ENCODE measurements around the gene F12.

F12 gene

DNA sequence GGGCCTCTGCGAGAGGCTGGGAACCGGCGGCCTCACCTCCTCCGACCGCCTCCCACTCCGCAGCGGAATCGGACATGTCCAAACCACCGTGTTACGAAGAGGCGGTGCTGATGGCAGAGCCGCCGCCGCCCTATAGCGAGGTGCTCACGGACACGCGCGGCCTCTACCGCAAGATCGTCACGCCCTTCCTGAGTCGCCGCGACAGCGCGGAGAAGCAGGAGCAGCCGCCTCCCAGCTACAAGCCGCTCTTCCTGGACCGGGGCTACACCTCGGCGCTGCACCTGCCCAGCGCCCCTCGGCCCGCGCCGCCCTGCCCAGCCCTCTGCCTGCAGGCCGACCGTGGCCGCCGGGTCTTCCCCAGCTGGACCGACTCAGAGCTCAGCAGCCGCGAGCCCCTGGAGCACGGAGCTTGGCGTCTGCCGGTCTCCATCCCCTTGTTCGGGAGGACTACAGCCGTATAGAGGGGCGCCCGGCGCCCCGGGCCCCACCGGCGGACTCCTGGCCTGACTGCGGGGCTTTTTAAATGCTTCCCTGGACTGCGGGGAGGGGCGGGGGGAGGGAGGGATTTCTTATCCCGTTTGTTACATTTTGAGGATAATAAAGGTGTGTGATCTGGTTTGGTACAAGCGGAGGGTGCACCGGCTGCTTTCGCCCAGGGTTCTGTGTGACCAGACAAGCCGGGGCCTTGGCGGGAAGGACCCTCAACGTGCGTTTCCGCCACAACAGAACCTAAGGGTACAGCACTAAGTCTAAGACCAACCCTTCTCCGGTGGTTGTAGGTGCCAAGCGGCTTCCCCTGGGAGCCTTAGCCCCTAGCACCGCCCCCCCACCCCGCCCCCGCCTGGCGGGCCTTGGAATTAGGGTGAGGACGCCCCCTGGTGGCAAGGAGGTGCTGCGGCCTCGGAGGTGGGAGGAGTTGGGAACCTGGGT is 46.6 kb upstream of the F12 start:
- DNase-seq (ENCODE audit: low read depth) = peak; percentile 93
- peak overlapping the region; percentile 62 for H3K4me3 ChIP-seq (ENCODE audit: low read depth, low read length)
- TF ChIP-seq MYC (IDR thresholded peaks at IDR 0.05; ENCODE audit: low read depth, low read length) (peak; percentile 25; the same call in 1 of the 2 replicates), POLR2A (IDR thresholded peaks at IDR 0.05; ENCODE audit: extremely low read depth, insufficient read length) (no peak), MAX (IDR thresholded peaks at IDR 0.05; ENCODE audit: low read depth, low read length) (peak; percentile 18; the same call in 1 of the 2 replicates)
- TF ChIP-seq, protein P1, sequence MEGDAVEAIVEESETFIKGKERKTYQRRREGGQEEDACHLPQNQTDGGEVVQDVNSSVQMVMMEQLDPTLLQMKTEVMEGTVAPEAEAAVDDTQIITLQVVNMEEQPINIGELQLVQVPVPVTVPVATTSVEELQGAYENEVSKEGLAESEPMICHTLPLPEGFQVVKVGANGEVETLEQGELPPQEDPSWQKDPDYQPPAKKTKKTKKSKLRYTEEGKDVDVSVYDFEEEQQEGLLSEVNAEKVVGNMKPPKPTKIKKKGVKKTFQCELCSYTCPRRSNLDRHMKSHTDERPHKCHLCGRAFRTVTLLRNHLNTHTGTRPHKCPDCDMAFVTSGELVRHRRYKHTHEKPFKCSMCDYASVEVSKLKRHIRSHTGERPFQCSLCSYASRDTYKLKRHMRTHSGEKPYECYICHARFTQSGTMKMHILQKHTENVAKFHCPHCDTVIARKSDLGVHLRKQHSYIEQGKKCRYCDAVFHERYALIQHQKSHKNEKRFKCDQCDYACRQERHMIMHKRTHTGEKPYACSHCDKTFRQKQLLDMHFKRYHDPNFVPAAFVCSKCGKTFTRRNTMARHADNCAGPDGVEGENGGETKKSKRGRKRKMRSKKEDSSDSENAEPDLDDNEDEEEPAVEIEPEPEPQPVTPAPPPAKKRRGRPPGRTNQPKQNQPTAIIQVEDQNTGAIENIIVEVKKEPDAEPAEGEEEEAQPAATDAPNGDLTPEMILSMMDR (IDR thresholded peaks at IDR 0.05; ENCODE audit: low read depth, low read length) = peak; percentile 85

DNA sequence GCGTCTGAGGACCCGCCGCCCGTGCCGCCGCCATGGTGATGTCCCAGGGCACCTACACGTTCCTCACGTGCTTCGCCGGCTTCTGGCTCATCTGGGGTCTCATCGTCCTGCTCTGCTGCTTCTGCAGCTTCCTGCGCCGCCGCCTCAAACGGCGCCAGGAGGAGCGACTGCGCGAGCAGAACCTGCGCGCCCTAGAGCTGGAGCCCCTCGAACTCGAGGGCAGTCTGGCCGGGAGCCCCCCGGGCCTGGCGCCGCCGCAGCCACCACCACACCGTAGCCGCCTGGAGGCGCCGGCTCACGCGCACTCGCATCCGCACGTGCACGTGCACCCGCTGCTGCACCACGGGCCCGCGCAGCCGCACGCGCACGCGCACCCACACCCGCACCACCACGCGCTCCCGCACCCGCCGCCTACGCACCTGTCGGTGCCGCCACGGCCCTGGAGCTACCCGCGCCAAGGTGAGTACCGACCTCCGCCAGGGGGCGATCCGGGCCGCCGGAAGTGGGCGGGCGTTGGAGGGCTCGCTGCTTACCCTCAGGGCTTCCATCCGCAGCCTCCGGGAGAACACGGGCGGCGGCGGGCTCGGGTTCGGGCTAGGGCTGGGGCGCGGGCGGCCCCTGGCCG is 45.8 kb upstream of the F12 start:
- TF ChIP-seq, protein P1 (IDR thresholded peaks at IDR 0.05; ENCODE audit: low read depth, low read length) = peak; percentile 26
- TF ChIP-seq POLR2A (IDR thresholded peaks at IDR 0.05; ENCODE audit: extremely low read depth, insufficient read length) = peak; percentile 55
- no peak; the same call in none of the 2 replicates for TF ChIP-seq MYC (IDR thresholded peaks at IDR 0.05; ENCODE audit: low read depth, low read length)
- TF ChIP-seq MAX (IDR thresholded peaks at IDR 0.05; ENCODE audit: low read depth, low read length) = peak; percentile 91

GRCh38 chr5:177454397-177455035 is 45.2 kb upstream of the F12 start:
- TF ChIP-seq MYC (IDR thresholded peaks at IDR 0.05; ENCODE audit: low read depth, low read length) (peak; percentile 70), POLR2A (IDR thresholded peaks at IDR 0.05; ENCODE audit: extremely low read depth, insufficient read length) (peak; percentile 12), MAX (IDR thresholded peaks at IDR 0.05; ENCODE audit: low read depth, low read length) (peak; percentile 41)
- TF ChIP-seq, protein P1 (IDR thresholded peaks at IDR 0.05; ENCODE audit: low read depth, low read length) = peak; percentile 75
- DNase-seq (ENCODE audit: low read depth) = peak; percentile 90
- peak overlapping the region; percentile 62 for H3K4me3 ChIP-seq (ENCODE audit: low read depth, low read length)

More for the DNA sequence above, 45.8 kb upstream of the F12 start:
- peak overlapping the region; percentile 62 for H3K4me3 ChIP-seq (ENCODE audit: low read depth, low read length)
- peak; percentile 87 for DNase-seq (ENCODE audit: low read depth)

GRCh38 chr5:177453852-177454396 is 44.6 kb upstream of the F12 start:
- H3K4me3 ChIP-seq (ENCODE audit: low read depth, low read length) = no peak overlapping the region
- no peak for DNase-seq (ENCODE audit: low read depth)
- no peak for TF ChIP-seq MYC (IDR thresholded peaks at IDR 0.05; ENCODE audit: low read depth, low read length)
- TF ChIP-seq MAX (IDR thresholded peaks at IDR 0.05; ENCODE audit: low read depth, low read length) = no peak
- no peak for TF ChIP-seq POLR2A (IDR thresholded peaks at IDR 0.05; ENCODE audit: extremely low read depth, insufficient read length)
- TF ChIP-seq, protein P1 (IDR thresholded peaks at IDR 0.05; ENCODE audit: low read depth, low read length) = no peak

All from NB4 (cell line).